Left lung (tissue), 10 donors: ENCODE measurements around the gene FAM110A. TPM values are rescaled to one million over a fixed set of nuclear protein-coding genes. Genes with fewer than 3 reads are reported as not detected.
"Not testable (repeated sequence)": the region's sequence is repeated elsewhere in the genome, so short reads cannot be mapped to it uniquely, and the experiment has no call there.

Experiments used
- ATAC-seq: fragments of 200-7000 bp; cut with Tn5 transposase; one replicate; pipeline ENCODE4 v1.9.1; 2020; ENCODE audit warnings: moderate library complexity
- DNase-seq, 4 donors: peaks; one replicate each; pipeline ENCODE4 v3.0.0-alpha.2; 2013 to 2020
- H3K27ac ChIP-seq, 2 donors: fragments of 200-600 bp; sonication (generic) in 1 of 2; one replicate each; pipeline versions ENCODE4 v1.5.0 to v1.8.0; 2020 to 2021
- H3K27me3 ChIP-seq, 2 donors: fragments of 200-600 bp; sonication (generic) in 1 of 2; one replicate each; pipeline versions ENCODE4 v1.5.0 to v1.8.0; 2020 to 2021
- H3K36me3 ChIP-seq, 2 donors: fragments of 200-600 bp; sonication (generic) in 1 of 2; one replicate each; pipeline versions ENCODE4 v1.5.0 to v1.8.0; 2020 to 2021
- H3K4me1 ChIP-seq, 2 donors: fragments of 200-600 bp; one replicate each; pipeline ENCODE4 v1.8.0; 2021
- H3K4me3 ChIP-seq, 2 donors: fragments of 200-600 bp; sonication (generic) in 1 of 2; one replicate each; pipeline versions ENCODE4 v1.5.0 to v1.8.0; 2020 to 2021; ENCODE audit warnings: mild to moderate bottlenecking in 1 of 2
- H3K9me3 ChIP-seq, 2 donors: fragments of 200-600 bp; sonication (generic) in 1 of 2; one replicate each; pipeline versions ENCODE4 v1.5.0 to v1.8.0; 2020 to 2021
- intact Hi-C, 2 donors: fragments of 100-400 bp; cut with DNase I; formaldehyde crosslinking; loops; one replicate each; pipeline versions ENCODE4 v1.11.2 to v1.14.2; 2022
- polyA plus RNA-seq, 6 donors: library from polyadenylated mRNA; unstranded; fragments of 120-200 nt; gene quantifications; one replicate each; pipeline ENCODE4 v1.2.1, GENCODE V29; 2013; ENCODE audit not compliant: insufficient read length in 6 of 6
- total RNA-seq, 2 donors: library from RNA; stranded (reverse); fragmentation: NEBNext Ultra II Directional; extraction: Animal tissue kit (Norgen Biotek cat#: 25700); gene quantifications; one replicate each; pipeline ENCODE4 v1.2.1, GENCODE V29; 2021
- TF ChIP-seq, protein P1 (sequence below), 2 donors: fragments of 200-600 bp; sonication (generic) in 1 of 2; IDR thresholded peaks; one replicate each; pipeline versions ENCODE4 v1.5.0 to v1.8.0; 2021; ENCODE audit warnings: antibody characterized with exemption in 2 of 2
- donor health status: DM: no; HTN: yes; CAD: no.
- donor health status: DM: no; HTN: no; CAD: no.

Gene FAM110A
- total and polyA plus RNA-seq, 8 donors: 11.8 to 21.5 (median 13.4) TPM

GRCh38 chr20:796921-797320, 36.6 kb upstream of the FAM110A start:
- Histone ChIP-seq H3K27ac (no peak overlapping the region), H3K9me3 (peaks cover 0 to 9% of the 10 kb centered on the region in 2 donors), H3K4me1 (no peaks in the 10 kb centered on the region), H3K36me3 (no peaks in the 10 kb centered on the region), H3K4me3 (no peak overlapping the region), H3K27me3 (peaks cover 0 to 29% of the 10 kb centered on the region in 2 donors)
- DNase-seq: no peak
- intact Hi-C loops: no loop called here
- no peak for ATAC-seq
- TF ChIP-seq, protein P1, sequence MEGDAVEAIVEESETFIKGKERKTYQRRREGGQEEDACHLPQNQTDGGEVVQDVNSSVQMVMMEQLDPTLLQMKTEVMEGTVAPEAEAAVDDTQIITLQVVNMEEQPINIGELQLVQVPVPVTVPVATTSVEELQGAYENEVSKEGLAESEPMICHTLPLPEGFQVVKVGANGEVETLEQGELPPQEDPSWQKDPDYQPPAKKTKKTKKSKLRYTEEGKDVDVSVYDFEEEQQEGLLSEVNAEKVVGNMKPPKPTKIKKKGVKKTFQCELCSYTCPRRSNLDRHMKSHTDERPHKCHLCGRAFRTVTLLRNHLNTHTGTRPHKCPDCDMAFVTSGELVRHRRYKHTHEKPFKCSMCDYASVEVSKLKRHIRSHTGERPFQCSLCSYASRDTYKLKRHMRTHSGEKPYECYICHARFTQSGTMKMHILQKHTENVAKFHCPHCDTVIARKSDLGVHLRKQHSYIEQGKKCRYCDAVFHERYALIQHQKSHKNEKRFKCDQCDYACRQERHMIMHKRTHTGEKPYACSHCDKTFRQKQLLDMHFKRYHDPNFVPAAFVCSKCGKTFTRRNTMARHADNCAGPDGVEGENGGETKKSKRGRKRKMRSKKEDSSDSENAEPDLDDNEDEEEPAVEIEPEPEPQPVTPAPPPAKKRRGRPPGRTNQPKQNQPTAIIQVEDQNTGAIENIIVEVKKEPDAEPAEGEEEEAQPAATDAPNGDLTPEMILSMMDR (IDR thresholded peaks at IDR 0.05): no peak

DNA sequence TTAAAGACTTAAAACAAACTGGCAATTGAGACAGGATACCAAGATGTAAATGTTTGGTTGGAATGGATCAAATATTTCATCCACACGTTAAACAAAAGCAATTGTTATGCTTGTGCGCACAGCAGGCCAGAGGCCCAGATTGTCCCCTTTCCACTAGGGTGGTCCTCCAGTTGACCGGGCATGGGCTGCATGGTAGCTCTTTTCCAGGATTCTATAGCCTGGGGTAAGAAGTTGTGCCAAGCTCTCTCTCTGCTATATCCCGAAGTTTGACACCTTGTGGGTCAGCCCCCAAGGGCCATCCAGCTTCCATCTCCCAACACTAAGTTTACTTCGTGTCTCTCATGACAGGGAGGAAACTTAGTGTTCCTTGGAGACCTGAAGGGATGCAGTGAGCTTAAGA, 34.8 kb upstream of the FAM110A start:
- H3K27me3 ChIP-seq: peaks cover 0 to 32% of the 10 kb centered on the region in 2 donors
- intact Hi-C loops, H3K4me1 ChIP-seq, DNase-seq, H3K36me3 ChIP-seq, H3K27ac ChIP-seq, H3K4me3 ChIP-seq, H3K9me3 ChIP-seq, ATAC-seq: not testable (repeated sequence)

DNA sequence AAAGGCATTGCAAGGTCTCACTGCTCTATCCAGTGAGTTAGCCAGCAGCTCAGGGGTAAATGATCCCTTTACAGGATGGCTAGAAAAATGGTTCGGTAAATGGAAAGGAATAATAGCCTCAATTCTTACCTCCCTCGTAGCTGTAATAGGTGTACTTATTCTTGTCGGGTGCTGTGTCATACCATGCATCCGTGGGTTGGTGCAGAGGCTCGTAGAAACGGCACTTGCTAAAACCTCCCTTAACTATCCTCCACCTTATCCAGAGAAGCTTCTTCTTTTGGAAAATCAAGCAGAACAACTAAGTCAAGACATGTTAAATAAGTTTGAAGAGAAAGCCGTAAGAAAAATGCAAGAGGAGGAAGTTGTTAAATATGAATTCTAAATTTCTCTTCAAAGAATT, 33.5 kb upstream of the FAM110A start:
- H3K36me3 ChIP-seq, H3K4me1 ChIP-seq, ATAC-seq, H3K27ac ChIP-seq, H3K4me3 ChIP-seq, DNase-seq, H3K9me3 ChIP-seq, intact Hi-C loops: not testable (repeated sequence)
- H3K27me3 ChIP-seq: peaks cover 0 to 32% of the 10 kb centered on the region in 2 donors

DNA sequence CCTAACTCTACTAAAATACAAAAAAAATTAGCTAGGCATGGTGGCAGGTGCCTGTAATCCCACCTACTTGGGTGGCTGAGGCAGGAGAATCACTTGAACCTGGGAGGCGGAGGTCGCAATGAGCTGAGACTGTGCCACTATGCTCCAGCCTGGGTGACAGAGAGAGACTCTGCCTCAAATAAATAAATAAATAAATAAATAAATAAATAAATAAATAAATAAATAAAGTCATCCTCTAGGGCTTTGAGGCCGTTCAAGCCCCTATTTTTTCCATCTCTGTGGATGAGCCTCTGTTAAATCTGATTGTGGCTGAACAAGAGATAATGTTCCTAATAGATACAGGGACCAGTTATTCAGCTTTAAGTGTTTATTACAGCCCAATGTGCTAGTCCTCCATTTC, 31.8 kb upstream of the FAM110A start:
- Histone ChIP-seq H3K27me3 (peaks cover 0 to 25% of the 10 kb centered on the region in 2 donors), H3K9me3 (peaks cover 0 to 15% of the 10 kb centered on the region in 2 donors), H3K4me3 (no peak overlapping the region), H3K4me1 (no peaks in the 10 kb centered on the region), H3K27ac (no peak overlapping the region), H3K36me3 (no peaks in the 10 kb centered on the region)
- intact Hi-C loops: no loop called here
- TF ChIP-seq, protein P1 (IDR thresholded peaks at IDR 0.05): no peak
- ATAC-seq: no peak
- DNase-seq: no peak

- Histone ChIP-seq H3K9me3 (peaks cover 0 to 18% of the 10 kb centered on the region in 2 donors), H3K4me1 (no peaks in the 10 kb centered on the region), H3K27me3 (peaks cover 0 to 35% of the 10 kb centered on the region in 2 donors), H3K27ac (no peak overlapping the region), H3K4me3 (no peak overlapping the region), H3K36me3 (no peaks in the 10 kb centered on the region)
- intact Hi-C loops: no loop called here
- TF ChIP-seq, protein P1 (IDR thresholded peaks at IDR 0.05): no peak
- no peak for ATAC-seq
- no peak for DNase-seq
Observed at GRCh38 chr20:805713-806112, 27.8 kb upstream of the FAM110A start.

DNA sequence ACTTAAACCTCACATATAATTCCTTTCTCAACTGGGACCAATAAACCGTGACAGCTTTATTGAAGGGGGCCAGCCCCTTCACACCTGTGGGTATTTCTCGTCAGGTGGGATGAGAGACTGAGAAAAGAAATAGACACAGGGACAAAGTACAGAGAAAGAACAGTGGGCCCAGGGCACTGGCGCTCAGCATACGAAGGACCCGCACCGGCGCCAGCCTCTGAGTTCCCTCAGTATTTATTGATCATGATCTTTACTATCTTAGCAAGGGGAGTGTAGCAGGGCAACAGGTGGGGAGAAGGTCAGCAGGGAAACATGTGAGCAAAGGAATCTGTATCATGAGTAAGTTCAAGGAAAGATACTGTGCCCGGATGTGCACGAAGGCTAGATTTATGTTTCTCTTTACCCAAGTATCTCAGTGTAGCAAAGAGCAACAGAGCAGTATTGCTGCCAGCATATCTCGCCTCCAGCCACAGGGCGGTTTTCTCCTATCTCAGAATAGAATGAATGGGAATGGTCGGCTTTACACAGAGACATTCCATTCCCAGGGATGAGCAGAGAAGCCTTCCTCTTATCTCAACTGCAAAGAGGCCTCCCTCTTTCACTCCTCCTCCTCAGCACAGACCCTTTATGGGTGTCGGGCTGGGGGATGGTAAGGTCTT, 21.6 kb upstream of the FAM110A start:
- H3K9me3 ChIP-seq, intact Hi-C loops, H3K27ac ChIP-seq, H3K4me3 ChIP-seq, ATAC-seq, H3K4me1 ChIP-seq, DNase-seq, H3K36me3 ChIP-seq: not testable (repeated sequence)
- peaks cover 0 to 49% of the 10 kb centered on the region in 2 donors for H3K27me3 ChIP-seq

DNA sequence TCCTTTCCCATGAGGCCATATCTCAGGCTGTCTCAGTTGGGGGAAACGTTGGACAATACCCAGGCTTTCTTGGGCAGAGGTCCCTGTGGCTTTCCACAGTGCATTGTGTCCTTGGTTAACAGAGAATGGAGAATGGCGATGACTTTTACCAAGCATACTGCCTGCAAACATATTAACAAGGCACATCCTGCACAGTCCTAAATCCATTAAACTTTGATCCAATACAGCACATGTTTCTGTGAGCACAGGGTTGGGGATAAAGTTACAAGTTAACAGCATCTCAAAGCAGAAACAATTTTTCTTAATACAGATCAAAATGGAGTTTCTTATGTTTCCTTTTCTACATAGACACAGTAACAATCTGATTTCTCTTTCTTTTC, 21.1 kb upstream of the FAM110A start:
- H3K27me3 ChIP-seq: peaks cover 0 to 49% of the 10 kb centered on the region in 2 donors
- H3K9me3 ChIP-seq, H3K4me1 ChIP-seq, H3K27ac ChIP-seq, DNase-seq, intact Hi-C loops, H3K36me3 ChIP-seq, H3K4me3 ChIP-seq, ATAC-seq: not testable (repeated sequence)
